Measurements from ENCODE around the gene ODAM.

- TF ChIP-seq POLR2A (IDR thresholded peaks at IDR 0.05) (no peak), CTCF (IDR thresholded peaks at IDR 0.05) (no peak)
Observed at GRCh38 chr4:70178075-70178660, 17.4 kb upstream of the ODAM start.

Measured in esophagus squamous epithelium (tissue), 4 donors.